ENCODE measurements around the gene MRPL24.

DNA sequence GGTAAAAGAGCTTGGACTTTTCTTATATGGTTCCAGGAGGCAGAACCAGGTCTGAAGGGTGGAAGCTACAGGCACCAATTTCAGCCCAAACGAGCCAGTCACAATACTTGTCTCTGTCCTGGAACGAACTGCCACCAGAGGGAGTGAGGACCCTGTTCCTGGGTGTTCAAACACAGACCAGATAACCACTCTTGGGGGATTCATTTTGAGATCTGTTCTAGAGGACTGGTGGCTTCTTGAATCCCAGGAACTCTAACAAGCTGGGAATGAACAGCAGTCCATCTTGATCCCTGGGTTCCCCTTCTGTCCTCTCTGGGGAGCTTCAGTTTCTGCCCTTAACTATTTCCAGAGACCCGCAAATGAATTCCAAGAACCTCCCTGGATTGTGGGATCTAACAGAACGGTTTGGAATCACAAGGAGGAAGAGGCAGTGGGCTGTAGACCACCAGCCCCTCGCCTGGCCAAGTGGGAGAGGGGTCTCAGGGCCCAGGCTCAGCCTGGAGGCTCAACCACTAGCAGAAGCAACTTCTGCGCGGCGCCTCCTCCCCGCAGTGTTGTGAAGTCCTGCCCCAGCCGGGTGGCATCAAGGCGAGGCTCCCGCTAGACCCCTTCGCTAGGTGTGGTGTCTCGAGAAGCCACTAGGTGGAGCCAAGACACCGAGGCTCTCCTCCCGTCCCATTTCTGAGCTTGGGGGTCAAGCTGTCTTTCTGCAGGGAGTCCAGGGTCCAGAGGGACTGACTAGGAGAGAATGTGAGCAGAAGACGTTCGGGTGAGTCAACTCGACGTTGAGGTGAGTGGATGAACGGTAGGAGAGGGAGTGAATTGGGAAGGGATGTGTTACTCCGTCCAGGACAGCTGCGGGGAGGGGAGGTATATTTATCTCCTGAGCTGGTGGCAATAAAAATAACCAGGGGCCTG lies 51.6 kb downstream of the MRPL24 start:
- TF ChIP-seq, protein P1, sequence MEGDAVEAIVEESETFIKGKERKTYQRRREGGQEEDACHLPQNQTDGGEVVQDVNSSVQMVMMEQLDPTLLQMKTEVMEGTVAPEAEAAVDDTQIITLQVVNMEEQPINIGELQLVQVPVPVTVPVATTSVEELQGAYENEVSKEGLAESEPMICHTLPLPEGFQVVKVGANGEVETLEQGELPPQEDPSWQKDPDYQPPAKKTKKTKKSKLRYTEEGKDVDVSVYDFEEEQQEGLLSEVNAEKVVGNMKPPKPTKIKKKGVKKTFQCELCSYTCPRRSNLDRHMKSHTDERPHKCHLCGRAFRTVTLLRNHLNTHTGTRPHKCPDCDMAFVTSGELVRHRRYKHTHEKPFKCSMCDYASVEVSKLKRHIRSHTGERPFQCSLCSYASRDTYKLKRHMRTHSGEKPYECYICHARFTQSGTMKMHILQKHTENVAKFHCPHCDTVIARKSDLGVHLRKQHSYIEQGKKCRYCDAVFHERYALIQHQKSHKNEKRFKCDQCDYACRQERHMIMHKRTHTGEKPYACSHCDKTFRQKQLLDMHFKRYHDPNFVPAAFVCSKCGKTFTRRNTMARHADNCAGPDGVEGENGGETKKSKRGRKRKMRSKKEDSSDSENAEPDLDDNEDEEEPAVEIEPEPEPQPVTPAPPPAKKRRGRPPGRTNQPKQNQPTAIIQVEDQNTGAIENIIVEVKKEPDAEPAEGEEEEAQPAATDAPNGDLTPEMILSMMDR (IDR thresholded peaks at IDR 0.05; ENCODE audit: low read depth, low read length, poor library complexity, severe bottlenecking) = peak; percentile 88
- peak; percentile 37; the same call in 1 of the 2 replicates for TF ChIP-seq EZH2phosphoT487 (IDR thresholded peaks at IDR 0.05; ENCODE audit: borderline replicate concordance, low read length)
